ENCODE measurements around the gene NOC2L.

Gene NOC2L

DNA sequence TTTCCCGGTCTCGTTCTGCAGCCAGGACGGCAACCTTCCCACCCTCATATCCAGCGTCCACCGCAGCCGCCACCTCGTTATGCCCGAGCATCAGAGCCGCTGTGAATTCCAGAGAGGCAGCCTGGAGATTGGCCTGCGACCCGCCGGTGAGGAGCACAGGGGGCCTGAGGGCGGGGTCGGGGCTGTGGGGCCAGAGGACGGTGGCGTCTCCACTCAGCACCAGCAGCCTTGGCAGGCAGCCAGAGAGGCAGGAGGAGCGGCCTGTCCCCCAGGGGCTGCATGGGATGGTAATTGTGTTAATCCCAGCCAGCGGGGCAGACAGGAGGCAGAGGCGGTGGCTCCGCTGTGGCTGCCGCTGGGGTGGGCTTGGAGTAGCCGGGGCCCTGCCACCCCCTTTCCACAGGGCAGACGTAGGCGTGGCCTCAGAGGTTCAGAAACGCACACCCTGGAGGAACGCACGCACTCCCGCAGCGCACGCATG lies 23.3 kb downstream of the NOC2L start:
- Histone ChIP-seq H3K27me3 (ENCODE audit: control insufficient read depth in 1 of 2, insufficient read depth in 2 of 2, low read length in 2 of 2) (peaks cover 69 to 78% of the 10 kb centered on the region in 2 donors), H3K4me3 (ENCODE audit: low read depth in 1 of 2, low read length in 2 of 2) (no peak overlapping the region), H3K9me3 (ENCODE audit: control insufficient read depth in 1 of 2, low read length in 2 of 2) (no peaks in the 10 kb centered on the region), H3K27ac (ENCODE audit: low read depth, low read length) (no peak overlapping the region), H3K4me1 (ENCODE audit: control insufficient read depth in 1 of 2, insufficient read depth in 2 of 2, low read length in 2 of 2) (peaks cover 0 to 9% of the 10 kb centered on the region in 2 donors), H3K36me3 (ENCODE audit: control insufficient read depth in 1 of 2, insufficient read depth in 2 of 2, low read length in 2 of 2) (no peaks in the 10 kb centered on the region), H3K9ac (ENCODE audit: low read depth in 1 of 2, low read length in 2 of 2) (no peak overlapping the region)

DNA sequence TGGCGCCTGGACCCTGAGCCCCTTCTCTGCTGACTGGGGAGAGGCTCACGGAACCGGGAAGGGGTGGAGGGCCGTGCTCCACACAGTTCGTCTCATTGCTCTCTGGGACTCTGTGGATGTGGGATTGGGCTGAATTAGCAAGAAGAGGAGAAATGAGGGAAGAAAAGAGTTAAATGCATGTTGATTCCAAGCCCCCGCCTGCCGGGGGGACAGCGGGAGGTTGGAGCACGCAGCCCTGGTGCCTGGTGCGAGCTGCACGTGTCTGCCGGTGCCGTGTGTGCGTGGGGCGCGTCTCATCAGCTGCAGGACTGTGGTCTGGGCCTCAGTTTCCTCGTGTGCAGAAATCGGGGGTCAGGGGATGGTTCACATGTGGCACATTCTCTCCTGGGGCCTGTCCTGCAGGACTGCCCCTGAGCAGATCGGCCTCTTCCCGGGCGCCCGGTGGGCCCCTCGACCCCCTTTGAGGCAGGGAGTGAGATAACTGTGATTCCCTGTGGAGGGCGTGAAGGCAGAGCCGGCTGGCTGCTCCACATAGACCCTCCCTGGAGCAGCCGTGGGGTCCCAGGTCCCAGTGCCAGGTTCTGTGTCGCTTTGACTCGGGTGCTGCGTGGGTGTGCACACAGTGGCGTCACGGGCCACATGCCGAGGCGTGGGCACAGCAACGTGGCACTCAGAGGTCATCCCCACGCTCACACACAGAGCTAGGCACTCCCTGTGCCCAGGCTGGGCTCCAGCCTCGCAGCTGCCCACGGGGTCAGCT lies 23.9 kb downstream of the NOC2L start:
- peaks cover 67 to 80% of the 10 kb centered on the region in 2 donors for H3K27me3 ChIP-seq (ENCODE audit: control insufficient read depth in 1 of 2, insufficient read depth in 2 of 2, low read length in 2 of 2)
- no peak overlapping the region for H3K4me3 ChIP-seq (ENCODE audit: low read depth in 1 of 2, low read length in 2 of 2)

DNA sequence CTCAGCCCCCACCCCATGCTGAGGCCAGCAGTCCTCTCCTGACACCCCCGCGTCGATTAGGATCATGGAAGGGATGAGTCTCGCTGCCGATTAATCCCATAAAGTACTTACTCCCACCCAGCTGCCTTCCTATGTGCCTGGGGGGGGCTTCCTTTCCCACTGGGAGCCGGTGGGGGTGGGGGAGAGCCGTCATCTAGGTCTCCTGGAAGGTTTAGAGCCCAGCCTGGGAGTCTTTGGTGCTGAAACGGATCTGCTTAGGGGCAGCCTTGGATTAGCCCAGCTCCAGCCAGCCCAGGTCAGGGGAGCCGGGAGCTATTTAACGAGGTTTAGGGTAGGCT lies 25.5 kb downstream of the NOC2L start:
- Histone ChIP-seq H3K27me3 (ENCODE audit: control insufficient read depth in 1 of 2, insufficient read depth in 2 of 2, low read length in 2 of 2) (peaks cover 60 to 81% of the 10 kb centered on the region in 2 donors), H3K36me3 (ENCODE audit: control insufficient read depth in 1 of 2, insufficient read depth in 2 of 2, low read length in 2 of 2) (no peaks in the 10 kb centered on the region), H3K4me1 (ENCODE audit: control insufficient read depth in 1 of 2, insufficient read depth in 2 of 2, low read length in 2 of 2) (no peaks in the 10 kb centered on the region), H3K4me3 (ENCODE audit: low read depth in 1 of 2, low read length in 2 of 2) (no peak overlapping the region), H3K9me3 (ENCODE audit: control insufficient read depth in 1 of 2, low read length in 2 of 2) (no peaks in the 10 kb centered on the region), H3K27ac (ENCODE audit: low read depth, low read length) (no peak overlapping the region), H3K9ac (ENCODE audit: low read depth in 1 of 2, low read length in 2 of 2) (no peak overlapping the region)

More for the DNA sequence above, 23.9 kb downstream of the NOC2L start:
- H3K9me3 ChIP-seq (ENCODE audit: control insufficient read depth in 1 of 2, low read length in 2 of 2) = no peaks in the 10 kb centered on the region
- no peaks in the 10 kb centered on the region for H3K36me3 ChIP-seq (ENCODE audit: control insufficient read depth in 1 of 2, insufficient read depth in 2 of 2, low read length in 2 of 2)
- H3K4me1 ChIP-seq (ENCODE audit: control insufficient read depth in 1 of 2, insufficient read depth in 2 of 2, low read length in 2 of 2) = peaks cover 0 to 4% of the 10 kb centered on the region in 2 donors
- H3K9ac ChIP-seq (ENCODE audit: low read depth in 1 of 2, low read length in 2 of 2) = no peak overlapping the region
- H3K27ac ChIP-seq (ENCODE audit: low read depth, low read length) = no peak overlapping the region

- H3K9me3 ChIP-seq (ENCODE audit: control insufficient read depth in 1 of 2, low read length in 2 of 2) = no peaks in the 10 kb centered on the region
- no peak overlapping the region for H3K27ac ChIP-seq (ENCODE audit: low read depth, low read length)
- H3K4me3 ChIP-seq (ENCODE audit: low read depth in 1 of 2, low read length in 2 of 2) = no peak overlapping the region
- no peaks in the 10 kb centered on the region for H3K36me3 ChIP-seq (ENCODE audit: control insufficient read depth in 1 of 2, insufficient read depth in 2 of 2, low read length in 2 of 2)
- H3K4me1 ChIP-seq (ENCODE audit: control insufficient read depth in 1 of 2, insufficient read depth in 2 of 2, low read length in 2 of 2) = no peaks in the 10 kb centered on the region
- H3K27me3 ChIP-seq (ENCODE audit: control insufficient read depth in 1 of 2, insufficient read depth in 2 of 2, low read length in 2 of 2) = peaks cover 60 to 79% of the 10 kb centered on the region in 2 donors
- H3K9ac ChIP-seq (ENCODE audit: low read depth in 1 of 2, low read length in 2 of 2) = no peak overlapping the region
These were observed 26.1 kb downstream of the NOC2L start for GRCh38 chr1:932776-933602.

DNA sequence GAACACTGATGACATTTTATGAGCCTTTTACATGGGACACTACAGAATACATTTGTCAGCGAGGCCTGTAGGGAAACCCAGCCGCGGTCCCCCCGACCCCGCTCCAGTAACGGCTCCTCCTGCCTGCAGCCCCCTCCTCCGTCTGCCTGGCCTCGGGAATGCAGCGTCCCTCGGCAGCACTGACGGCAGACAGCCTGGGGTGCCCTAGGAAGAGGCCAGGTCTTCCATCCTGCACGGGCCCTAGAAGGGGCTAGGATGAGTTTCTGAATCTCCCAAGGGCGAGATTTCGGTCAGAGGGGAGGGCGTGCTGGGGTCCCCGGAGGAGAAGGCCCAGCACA lies 26.9 kb downstream of the NOC2L start:
- H3K4me3 ChIP-seq (ENCODE audit: low read depth in 1 of 2, low read length in 2 of 2) = no peak overlapping the region
- H3K9me3 ChIP-seq (ENCODE audit: control insufficient read depth in 1 of 2, low read length in 2 of 2) = no peaks in the 10 kb centered on the region
- H3K36me3 ChIP-seq (ENCODE audit: control insufficient read depth in 1 of 2, insufficient read depth in 2 of 2, low read length in 2 of 2) = no peaks in the 10 kb centered on the region
- H3K9ac ChIP-seq (ENCODE audit: low read depth in 1 of 2, low read length in 2 of 2) = no peak overlapping the region
- no peak overlapping the region for H3K27ac ChIP-seq (ENCODE audit: low read depth, low read length)
- H3K4me1 ChIP-seq (ENCODE audit: control insufficient read depth in 1 of 2, insufficient read depth in 2 of 2, low read length in 2 of 2) = no peaks in the 10 kb centered on the region
- H3K27me3 ChIP-seq (ENCODE audit: control insufficient read depth in 1 of 2, insufficient read depth in 2 of 2, low read length in 2 of 2) = peaks cover 58 to 82% of the 10 kb centered on the region in 2 donors

DNA sequence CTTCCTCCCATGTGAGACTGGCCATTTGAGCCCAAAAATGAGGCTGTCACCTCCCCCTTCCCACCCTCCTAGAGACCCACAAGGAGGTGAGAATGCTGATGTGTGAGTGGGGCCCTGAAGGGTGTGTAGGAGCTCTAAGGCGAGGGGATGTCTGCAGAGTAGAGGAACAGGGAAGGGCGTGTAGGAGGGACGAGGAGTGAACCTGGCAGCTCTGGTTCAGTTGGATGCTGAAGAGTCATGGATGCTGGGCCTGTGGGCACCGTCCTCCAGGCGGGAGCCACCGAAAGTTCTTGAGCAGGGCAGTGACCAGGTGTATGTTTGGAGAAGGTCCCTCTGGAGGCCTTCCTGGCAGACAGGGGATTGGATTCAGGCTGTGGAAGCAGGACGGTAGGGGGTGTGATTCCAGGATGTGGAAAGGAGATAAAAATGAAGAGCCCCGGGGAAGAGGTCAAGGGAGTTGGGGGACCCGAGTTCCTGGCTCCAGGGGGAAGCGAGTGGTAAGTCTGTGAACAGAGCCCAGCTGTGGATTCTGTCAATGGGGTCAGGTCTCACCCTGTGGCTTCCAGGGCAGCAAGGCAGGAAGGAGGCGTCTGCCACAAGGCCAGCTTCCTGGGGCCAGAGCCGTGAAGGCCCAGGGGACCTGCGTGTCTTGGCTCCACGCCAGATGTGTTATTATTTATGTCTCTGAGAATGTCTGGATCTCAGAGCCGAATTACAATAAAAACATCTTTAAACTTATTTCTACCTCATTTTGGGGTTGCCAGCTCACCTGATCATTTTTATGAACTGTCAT lies 27.5 kb downstream of the NOC2L start:
- H3K9ac ChIP-seq (ENCODE audit: low read depth in 1 of 2, low read length in 2 of 2) = no peak overlapping the region
- H3K36me3 ChIP-seq (ENCODE audit: control insufficient read depth in 1 of 2, insufficient read depth in 2 of 2, low read length in 2 of 2) = no peaks in the 10 kb centered on the region
- H3K4me1 ChIP-seq (ENCODE audit: control insufficient read depth in 1 of 2, insufficient read depth in 2 of 2, low read length in 2 of 2) = no peaks in the 10 kb centered on the region
- H3K27ac ChIP-seq (ENCODE audit: low read depth, low read length) = no peak overlapping the region
- H3K4me3 ChIP-seq (ENCODE audit: low read depth in 1 of 2, low read length in 2 of 2) = no peak overlapping the region
- peaks cover 58 to 83% of the 10 kb centered on the region in 2 donors for H3K27me3 ChIP-seq (ENCODE audit: control insufficient read depth in 1 of 2, insufficient read depth in 2 of 2, low read length in 2 of 2)
- no peaks in the 10 kb centered on the region for H3K9me3 ChIP-seq (ENCODE audit: control insufficient read depth in 1 of 2, low read length in 2 of 2)

DNA sequence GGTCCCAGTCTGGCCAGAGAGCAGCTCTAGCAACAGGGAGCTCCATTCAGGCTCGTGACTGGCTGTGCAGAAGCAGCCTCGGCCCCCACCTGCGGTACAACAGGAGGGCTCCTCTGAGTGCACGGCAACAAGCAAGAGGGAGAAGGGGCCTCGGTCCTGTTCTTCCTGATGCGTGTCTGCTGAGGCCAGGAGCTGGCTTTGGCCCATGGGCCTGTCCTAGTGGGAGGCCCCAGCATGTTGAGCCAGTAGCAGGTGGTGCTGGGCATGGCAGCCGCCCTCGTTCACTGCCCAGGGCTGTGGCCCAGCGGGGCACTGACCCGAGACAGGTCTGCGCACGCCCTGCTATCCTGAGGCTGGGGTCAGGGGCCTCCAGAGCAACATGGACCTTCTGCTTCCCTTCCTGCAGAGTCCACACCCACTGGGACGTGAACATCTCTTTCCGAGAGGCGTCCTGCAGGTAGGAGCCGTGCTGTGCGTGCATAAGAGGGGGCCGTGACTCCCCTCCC lies 28.4 kb downstream of the NOC2L start:
- no peak overlapping the region for H3K27ac ChIP-seq (ENCODE audit: low read depth, low read length)
- peaks cover 0 to 8% of the 10 kb centered on the region in 2 donors for H3K4me1 ChIP-seq (ENCODE audit: control insufficient read depth in 1 of 2, insufficient read depth in 2 of 2, low read length in 2 of 2)
- no peaks in the 10 kb centered on the region for H3K36me3 ChIP-seq (ENCODE audit: control insufficient read depth in 1 of 2, insufficient read depth in 2 of 2, low read length in 2 of 2)
- no peaks in the 10 kb centered on the region for H3K9me3 ChIP-seq (ENCODE audit: control insufficient read depth in 1 of 2, low read length in 2 of 2)
- no peak overlapping the region for H3K4me3 ChIP-seq (ENCODE audit: low read depth in 1 of 2, low read length in 2 of 2)
- peaks cover 62 to 83% of the 10 kb centered on the region in 2 donors for H3K27me3 ChIP-seq (ENCODE audit: control insufficient read depth in 1 of 2, insufficient read depth in 2 of 2, low read length in 2 of 2)
- no peak overlapping the region for H3K9ac ChIP-seq (ENCODE audit: low read depth in 1 of 2, low read length in 2 of 2)

DNA sequence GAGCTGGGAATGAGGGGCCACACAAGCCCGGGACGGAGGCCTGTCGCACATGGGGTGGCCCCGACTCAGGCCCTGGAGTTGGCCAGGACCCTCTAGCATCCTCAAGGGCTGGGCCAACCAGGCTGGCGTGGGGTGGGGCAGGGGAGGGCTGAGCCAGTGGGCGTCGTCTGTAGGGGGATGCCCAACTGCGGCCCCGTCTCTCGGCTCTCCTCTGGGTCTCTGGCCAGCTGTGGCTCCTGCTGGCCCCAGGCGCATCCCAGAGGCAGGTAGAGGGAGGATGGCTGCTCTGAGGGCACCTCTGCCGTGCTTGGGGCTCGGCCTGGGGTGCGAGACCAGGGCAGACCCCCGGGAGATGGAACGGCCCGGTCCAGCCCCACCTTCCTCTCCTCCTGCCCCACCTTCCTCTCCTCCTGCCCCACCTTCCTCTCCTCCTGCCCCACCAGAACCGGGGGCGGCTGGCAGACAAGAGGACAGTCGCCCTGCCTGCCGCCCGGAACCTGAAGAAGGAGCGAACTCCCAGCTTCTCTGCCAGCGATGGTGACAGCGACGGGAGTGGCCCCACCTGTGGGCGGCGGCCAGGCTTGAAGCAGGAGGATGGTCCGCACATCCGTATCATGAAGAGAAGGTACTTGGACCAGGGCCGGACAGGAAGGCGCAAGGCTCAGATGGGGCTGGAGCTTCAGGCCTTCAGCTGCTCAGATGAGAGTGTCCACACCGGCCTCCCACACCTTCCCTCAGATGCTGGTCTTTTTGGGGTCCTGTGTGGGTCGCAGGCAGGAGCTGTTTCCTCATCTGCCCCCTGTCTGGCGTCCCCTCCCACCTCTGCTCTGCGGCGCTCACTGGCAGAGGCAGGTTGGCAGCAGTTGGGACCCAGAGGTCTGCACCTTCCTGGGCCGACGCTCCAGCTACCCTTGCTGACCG lies 29.1 kb downstream of the NOC2L start:
- Histone ChIP-seq H3K9ac (ENCODE audit: low read depth in 1 of 2, low read length in 2 of 2) (no peak overlapping the region), H3K27me3 (ENCODE audit: control insufficient read depth in 1 of 2, insufficient read depth in 2 of 2, low read length in 2 of 2) (peaks cover 59 to 77% of the 10 kb centered on the region in 2 donors), H3K36me3 (ENCODE audit: control insufficient read depth in 1 of 2, insufficient read depth in 2 of 2, low read length in 2 of 2) (no peaks in the 10 kb centered on the region), H3K4me3 (ENCODE audit: low read depth in 1 of 2, low read length in 2 of 2) (no peak overlapping the region), H3K27ac (ENCODE audit: low read depth, low read length) (no peak overlapping the region), H3K4me1 (ENCODE audit: control insufficient read depth in 1 of 2, insufficient read depth in 2 of 2, low read length in 2 of 2) (peaks cover 0 to 8% of the 10 kb centered on the region in 2 donors), H3K9me3 (ENCODE audit: control insufficient read depth in 1 of 2, low read length in 2 of 2) (no peaks in the 10 kb centered on the region)

Measured in duodenal mucosa (tissue), 2 donors.